Fibroblast of villous mesenchyme (primary cell): ENCODE results near the gene SDHAF1. TPM values are rescaled to one million over a fixed set of nuclear protein-coding genes. Genes with fewer than 3 reads are reported as not detected.

Experiments used
- DNase-seq: peaks from one replicate; pipeline ENCODE4 v3.0.0-alpha.2; 2010; ENCODE audit warnings: low read depth
- H3K4me3 ChIP-seq: 2 replicates; pipeline ENCODE4 v1.5.1; 2011; ENCODE audit warnings: low read depth, mild to moderate bottlenecking, low read length
- total RNA-seq: library from RNA; depleted of rRNA; stranded (reverse); fragments of >200 nt; gene quantifications from 2 replicates; pipeline ENCODE4 v1.2.3, GENCODE V29; 2012
- TF ChIP-seq, protein P1 (sequence below): IDR thresholded peaks from 2 replicates; pipeline ENCODE4 v1.5.1; 2012; ENCODE audit warnings: low read depth, mild to moderate bottlenecking, low read length; ENCODE audit not compliant: insufficient read depth

The SDHAF1 gene
- total RNA-seq, 1 donor = 12.5 TPM

DNA sequence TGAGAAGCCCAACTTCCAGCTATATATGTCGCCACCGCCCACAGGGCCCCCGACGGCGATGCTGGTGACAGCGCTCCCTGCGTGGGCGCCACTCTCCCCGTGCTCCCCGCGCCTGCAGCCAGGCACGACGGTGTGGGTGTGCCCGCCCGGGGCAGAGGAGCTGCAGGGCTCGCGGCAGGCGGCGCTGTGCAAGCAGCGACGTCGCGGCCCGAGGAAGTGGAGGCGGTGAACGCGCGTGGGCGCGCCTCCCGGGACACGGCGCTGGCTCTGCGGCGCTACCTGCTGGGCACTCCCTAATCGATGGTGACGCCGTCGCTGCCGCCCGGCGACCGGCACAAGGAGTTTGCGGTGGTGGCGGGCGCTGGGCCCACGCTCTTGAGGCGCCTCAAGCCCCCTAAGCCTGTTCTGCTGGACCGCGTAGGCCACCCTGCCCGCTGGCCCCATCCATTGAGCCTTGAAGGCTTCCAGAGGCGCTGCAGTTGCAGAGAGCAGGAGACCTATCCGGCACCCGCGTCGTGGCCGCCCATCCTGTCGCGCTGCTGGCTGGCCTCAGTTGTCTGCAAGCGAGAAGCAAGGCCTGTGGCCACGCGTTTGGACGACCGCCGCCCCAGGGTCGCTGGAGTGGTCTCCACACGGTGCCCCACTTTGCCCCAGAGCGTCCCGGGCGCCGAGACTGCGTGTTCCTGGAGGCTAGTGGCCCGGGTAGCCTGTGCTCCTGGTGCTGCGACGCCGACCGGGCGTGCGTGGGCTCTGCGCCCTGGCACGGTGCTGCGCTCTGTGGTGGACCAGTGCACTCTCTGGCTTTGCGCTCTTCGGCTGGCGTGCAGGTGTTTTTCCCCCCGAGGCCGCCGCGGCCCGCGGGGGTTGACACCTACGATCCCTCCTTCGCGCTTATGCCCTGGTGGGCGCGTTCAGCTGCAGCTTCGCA lies 35.7 kb upstream of the SDHAF1 start:
- TF ChIP-seq, protein P1, sequence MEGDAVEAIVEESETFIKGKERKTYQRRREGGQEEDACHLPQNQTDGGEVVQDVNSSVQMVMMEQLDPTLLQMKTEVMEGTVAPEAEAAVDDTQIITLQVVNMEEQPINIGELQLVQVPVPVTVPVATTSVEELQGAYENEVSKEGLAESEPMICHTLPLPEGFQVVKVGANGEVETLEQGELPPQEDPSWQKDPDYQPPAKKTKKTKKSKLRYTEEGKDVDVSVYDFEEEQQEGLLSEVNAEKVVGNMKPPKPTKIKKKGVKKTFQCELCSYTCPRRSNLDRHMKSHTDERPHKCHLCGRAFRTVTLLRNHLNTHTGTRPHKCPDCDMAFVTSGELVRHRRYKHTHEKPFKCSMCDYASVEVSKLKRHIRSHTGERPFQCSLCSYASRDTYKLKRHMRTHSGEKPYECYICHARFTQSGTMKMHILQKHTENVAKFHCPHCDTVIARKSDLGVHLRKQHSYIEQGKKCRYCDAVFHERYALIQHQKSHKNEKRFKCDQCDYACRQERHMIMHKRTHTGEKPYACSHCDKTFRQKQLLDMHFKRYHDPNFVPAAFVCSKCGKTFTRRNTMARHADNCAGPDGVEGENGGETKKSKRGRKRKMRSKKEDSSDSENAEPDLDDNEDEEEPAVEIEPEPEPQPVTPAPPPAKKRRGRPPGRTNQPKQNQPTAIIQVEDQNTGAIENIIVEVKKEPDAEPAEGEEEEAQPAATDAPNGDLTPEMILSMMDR = peak; percentile 31
- no peak overlapping the region for H3K4me3 ChIP-seq

DNA sequence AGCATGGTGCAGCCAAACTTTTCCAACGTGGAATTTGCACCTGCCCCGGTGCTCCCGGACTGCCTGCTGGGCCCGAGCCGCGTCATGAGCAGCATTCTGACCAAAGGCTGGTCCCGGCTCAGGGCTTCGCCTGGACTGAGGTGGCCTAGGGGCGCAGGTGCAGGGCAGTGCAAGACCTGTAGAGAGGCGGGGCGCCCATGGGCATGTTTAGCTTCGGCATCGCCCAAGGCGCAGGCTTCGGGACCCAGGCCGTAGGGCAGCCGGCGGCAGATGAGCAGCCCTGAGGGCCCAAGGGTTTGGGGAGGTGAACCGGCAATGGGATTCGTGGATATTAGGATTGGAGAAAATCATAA lies 35.0 kb upstream of the SDHAF1 start:
- no peak overlapping the region for H3K4me3 ChIP-seq
- TF ChIP-seq, protein P1 = no peak
- no peak for DNase-seq

More for the DNA sequence above, 35.7 kb upstream of the SDHAF1 start:
- no peak for DNase-seq

DNA sequence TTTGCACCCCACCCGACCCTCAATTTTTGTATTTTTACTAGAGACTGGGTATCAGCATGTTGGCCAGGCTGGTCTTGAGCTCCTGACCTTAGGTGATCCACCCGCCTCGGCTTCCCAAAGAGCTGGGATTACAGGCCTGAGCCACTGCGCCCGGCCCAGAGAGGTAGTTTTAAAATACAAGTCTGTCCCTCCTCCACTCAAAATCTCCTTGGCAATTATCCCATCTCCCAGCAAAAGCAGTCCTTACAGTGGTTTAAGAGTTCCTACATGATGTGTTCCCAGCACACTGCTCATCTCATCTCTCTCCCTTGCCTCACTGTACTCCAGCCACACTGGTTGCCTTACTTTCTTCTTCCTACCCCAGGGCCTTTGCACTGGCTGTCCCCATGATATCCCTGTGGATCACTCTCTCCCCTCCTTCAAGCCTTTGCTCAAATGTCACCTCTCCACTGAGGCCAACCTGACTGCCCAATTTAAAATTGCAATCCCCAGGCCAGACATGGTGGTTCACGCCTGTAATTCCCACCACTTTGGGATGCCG lies 34.5 kb upstream of the SDHAF1 start:
- H3K4me3 ChIP-seq = no peak overlapping the region
- DNase-seq = no peak
- TF ChIP-seq, protein P1 = no peak

DNA sequence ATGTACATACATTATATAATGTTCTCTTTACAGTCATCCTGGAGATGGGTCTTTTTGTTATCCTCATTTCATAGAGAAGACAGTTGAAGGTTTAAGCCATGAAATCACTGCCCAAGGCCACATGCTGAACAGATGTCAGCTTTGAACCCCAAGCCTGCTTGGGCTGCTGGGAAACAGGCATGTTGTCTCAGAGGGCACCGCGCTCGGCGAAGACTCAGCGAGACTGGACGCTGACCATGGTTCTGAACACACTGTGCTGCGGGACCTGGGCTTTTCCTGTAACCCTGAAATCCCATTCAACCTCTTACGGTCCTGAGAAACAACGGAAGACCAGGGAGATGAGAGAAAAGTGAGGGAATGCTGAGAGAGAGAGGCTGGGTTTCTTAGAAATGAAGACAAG lies 31.5 kb upstream of the SDHAF1 start:
- H3K4me3 ChIP-seq = no peak overlapping the region
- DNase-seq = peak; percentile 62
- TF ChIP-seq, protein P1 = no peak

DNA sequence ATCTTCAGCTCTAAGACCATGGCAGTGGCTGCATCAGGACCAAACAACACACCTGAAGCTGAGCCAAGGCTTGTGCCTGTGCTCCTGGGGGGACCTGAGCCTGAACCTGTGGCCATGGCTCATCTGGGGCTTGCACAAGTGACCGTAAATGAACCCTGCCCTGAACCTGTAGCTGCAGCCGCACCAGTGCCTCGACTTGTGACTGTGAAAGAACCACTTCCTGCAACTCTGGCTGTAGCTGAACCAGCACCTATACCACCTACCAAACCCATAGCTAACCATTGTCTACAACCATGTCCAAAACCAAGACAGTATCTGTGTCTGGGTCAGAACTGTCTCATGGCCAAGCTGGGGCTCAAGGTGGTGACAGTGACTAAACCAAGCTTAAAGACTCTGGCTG lies 28.2 kb upstream of the SDHAF1 start:
- TF ChIP-seq, protein P1 = no peak
- DNase-seq = no peak
- H3K4me3 ChIP-seq = no peak overlapping the region

DNA sequence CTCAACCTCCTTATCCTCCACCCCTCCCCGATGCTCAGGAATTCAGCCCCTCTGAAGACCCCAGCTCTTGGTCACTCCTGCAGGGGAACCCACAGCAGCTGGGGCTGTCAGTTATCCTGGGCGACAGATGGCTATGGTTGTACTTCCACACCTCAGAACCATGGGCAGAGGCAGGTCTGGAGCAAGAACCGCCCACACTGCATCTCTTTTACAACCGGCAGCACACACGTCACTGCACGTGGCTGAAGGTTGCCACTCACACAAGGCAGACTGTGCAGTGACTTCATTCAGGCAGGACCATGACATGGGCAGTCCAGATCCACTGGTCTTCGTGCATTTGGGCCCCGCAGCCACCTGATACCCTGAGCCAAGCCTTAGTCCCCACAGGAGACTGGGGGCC lies 21.5 kb upstream of the SDHAF1 start:
- DNase-seq = no peak
- H3K4me3 ChIP-seq = no peak overlapping the region
- TF ChIP-seq, protein P1 = no peak
